ENCODE data around the gene CRLF2.
"Not testable (repeated sequence)": the region's sequence is repeated elsewhere in the genome, so short reads cannot be mapped to it uniquely, and the experiment has no call there.

Gene CRLF2

DNA sequence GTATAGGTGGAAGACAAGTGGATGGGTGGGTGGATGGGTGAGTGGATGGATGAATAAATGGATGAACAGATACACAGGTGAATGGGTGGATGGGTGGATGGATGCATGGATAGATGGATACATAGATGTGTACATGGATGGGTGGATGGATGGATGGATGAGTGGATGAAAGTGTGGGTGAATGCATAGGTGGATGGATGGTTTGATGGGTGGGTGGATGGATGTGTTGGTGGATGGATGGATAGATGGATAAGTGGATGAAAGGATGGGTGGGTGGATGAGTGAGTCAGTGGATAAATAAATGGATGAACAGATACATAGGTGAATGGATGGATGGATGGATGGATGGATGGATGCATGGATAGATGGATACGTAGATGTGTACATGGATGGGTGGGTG is 1.6 kb downstream of the CRLF2 start:
- no peak for DNase-seq

DNA sequence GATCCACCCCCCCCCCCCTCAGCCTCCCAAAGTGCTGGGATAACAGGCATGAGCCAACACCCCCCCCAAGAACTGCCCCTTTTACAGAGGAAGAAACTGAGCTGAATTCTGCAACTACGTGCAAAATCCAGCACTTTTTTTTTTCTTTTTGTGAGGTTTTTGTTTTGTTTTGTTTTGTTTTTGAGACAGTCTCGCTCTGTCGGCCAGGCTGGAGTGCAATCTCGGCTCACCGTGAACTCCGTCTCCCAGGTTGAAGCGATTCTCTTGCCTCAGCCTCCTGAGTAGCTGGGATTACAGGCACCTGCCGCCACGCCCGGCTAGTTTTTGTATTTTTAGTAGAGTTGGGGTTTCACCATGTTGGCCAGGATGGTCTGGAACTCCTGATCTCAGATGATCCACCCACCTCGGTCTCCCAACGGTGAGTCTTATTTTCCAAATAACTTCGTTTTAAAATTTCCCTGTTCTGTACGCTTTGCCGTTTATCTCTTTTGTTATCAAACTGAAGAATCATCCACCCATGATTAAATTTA is 4.9 kb downstream of the CRLF2 start:
- no peak for DNase-seq

GRCh38 chrX:1205681-1206611 is 6.5 kb downstream of the CRLF2 start:
- no peak for DNase-seq

GRCh38 chrX:1202251-1202650 is 10.2 kb downstream of the CRLF2 start:
- no peak for DNase-seq

DNA sequence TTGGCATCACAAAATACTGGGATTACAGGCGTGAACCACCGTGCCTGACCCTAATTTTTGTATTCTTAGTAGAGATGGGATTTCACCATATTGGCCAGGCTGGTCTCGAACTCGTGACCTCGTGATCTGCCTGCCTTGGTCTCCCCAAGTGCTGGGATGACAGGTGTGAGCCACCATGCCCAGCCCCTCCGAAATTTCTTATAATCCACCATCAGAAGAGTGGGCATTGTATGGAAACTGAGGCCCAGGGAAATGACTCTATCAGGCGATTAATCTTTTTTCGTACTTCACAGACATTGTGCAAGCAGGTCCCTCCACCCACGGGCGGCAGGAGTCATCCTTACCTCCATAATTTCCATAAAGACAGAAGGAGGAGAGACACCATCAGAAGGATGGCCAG is 16.0 kb downstream of the CRLF2 start:
- DNase-seq = no peak

GRCh38 chrX:1192196-1192595 is 20.3 kb downstream of the CRLF2 start:
- DNase-seq = not testable (repeated sequence)

DNA sequence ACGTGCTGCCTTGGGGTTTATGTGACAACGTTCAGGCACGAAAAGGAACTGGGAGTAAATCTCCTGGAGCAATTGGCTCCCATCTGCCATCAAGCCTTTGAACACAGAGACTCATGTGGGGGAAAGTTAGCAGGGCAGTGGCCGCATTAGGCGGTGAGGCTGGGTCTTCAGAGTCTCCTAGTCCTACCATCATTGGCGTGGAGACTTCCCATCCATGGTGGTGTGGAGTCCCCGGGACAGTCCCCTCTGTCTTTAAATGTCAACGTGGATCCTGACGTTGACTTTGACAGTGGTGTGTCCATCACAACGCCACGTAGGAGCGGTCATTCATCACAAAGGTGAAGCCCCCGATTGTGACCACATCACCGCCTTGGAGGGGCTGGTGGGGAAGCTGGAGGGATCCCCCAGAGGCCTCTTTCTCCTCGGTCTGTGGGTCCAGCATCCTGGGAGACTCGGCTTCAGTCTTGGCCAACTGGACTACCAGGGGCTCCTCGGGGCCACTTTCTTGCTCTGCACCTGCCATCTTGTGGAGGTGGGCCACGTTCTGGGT is 21.8 kb downstream of the CRLF2 start:
- DNase-seq = no peak

GRCh38 chrX:1185561-1185960 is 26.9 kb downstream of the CRLF2 start:
- no peak for DNase-seq

GRCh38 chrX:1182211-1182610 is 30.2 kb downstream of the CRLF2 start:
- no peak for DNase-seq

GRCh38 chrX:1181661-1182060 is 30.8 kb downstream of the CRLF2 start:
- DNase-seq = not testable (repeated sequence)

GRCh38 chrX:1181170-1181569 is 31.3 kb downstream of the CRLF2 start:
- DNase-seq = no peak

DNA sequence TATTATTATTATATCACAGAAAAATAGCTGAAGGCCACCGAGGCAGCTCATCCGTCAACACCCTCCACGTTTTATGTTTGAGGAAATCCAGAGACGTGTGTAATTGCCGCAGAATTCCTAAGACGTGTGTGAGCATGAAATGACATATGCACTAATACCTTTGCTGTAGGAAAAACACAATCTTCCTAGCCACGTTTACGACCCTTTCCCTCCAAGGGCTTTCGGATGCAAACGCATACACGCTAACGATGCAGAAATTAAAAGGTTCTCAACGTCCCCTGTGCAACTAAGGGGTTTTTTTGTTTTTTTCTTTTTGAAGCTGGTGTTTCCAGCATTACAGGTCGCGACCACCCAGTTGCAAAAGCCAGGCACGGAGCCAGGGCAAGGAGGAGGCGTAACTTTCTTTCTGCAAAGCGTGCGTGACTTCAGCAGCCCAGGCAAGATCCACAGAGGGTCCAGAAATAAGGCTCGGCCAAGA is 33.8 kb downstream of the CRLF2 start:
- DNase-seq = no peak

DNA sequence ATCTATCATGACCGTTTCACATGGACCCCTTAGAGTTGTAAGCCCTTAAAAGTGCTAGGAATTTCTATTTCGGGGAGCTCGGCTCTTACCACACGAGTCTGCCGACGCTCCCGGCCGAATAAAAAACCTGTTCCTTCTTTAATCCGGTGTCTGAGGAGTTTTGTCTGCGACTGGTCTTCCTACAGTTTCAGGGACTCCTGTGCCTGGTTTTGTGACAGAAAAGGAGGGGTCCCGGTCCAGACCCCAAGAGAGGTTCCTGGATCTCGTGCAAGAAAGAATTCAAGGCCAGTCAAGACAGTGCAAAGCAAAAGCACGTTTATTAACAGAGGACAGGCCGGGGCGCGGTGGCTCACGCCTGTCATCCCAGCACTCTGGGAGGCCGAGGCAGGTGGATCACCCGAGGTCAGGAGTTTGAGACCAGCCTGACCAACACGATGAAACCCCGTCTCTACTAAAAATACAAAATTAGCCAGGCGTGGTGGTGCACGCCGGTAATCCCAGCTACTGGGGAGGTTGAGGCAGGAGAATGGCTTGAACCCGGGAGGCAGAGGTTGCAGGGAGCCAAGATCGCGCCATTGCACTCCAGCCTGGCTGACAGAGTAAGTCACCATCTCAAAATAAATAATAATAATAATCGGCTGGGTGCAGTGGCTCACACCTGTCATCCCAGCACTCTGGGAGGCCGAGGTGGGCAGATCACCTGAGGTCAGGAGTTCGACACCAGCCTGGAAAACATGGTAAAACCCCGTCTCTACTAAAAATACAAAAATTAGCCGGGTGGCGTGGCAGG is 35.7 kb downstream of the CRLF2 start:
- DNase-seq = not testable (repeated sequence)

DNA sequence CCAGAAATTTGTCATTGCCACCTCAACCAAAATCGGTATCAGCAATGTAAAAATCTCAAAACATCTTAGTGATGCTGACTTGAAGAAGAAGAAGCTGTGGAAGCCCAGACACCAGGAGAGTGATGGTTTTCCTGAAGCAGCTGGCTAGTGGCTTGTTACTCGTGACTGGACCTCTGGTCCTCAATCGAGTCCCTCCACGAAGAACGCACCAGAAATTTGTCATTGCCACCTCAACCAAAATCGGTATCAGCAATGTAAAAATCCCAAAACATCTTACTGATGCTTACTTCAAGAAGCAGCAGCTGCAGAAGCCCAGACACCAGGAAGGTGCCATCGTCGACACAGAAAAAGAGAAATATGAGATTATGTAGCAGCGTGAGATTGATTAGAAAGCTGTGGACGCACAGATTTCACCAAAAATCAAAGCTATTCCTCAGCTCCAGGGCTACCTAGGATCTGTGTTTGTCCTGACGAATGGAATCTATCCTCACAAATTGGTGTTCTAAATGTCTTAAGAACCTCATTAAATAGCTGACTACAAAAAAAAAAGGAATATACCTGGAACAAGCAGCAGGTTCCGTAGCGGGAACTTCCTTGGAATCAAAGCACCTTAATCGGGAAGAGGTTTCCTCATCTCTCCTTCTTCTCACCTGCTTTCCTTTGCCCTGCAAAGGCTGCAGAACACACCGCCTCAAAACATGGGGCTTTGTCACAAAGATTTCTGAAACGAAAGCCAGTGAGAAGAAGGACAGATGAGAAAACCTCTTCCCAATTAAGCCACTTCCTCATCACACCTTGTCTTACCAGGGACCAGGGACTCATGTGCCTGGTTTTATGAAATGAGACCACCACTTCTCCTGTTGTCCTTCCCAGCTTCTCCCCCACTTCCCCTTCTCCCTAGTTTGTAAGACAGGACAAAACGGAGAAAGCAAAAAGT is 37.6 kb downstream of the CRLF2 start:
- not testable (repeated sequence) for DNase-seq

DNA sequence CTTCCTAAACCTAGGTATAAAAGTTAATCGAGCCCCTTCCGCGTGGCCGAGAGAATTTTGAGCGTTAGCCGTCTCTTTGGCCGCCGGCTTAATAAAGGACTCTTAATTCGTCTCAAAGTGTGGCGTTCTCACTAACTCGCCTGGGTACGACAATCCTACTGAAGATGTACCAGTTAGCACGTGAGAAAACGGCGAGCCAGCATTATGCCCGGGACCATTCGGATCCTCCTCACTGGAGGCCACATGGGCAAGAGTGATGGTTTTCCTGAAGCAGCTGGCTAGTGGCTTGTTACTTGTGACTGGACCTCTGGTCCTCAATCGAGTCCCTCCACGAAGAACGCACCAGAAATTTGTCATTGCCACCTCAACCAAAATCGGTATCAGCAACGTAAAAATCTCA is 39.0 kb downstream of the CRLF2 start:
- not testable (repeated sequence) for DNase-seq

GRCh38 chrX:1172496-1172895 is 40.0 kb downstream of the CRLF2 start:
- DNase-seq = no peak

GRCh38 chrX:1171915-1172314 is 40.5 kb downstream of the CRLF2 start:
- not testable (repeated sequence) for DNase-seq

DNA sequence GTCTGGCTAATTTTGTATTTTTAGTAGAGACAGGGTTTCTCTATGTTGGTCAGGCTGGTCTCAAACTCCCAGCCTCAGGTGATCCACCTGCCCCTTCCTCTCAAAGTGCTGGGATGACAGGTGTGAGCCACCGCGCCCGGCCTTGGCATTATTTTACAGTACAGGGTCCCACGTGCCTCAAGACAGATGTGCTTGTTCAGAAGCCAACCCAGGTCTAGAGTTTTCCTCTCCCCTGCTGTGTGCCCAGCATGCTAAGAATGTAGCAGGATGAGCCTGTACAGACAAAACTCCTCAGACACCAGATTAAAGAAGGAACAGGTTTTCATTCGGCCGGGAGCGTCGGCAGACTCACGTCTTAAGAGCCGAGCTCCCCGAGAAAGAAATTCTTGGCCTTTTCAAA is 42.2 kb downstream of the CRLF2 start:
- DNase-seq = no peak

GRCh38 chrX:1169189-1169588 is 43.3 kb downstream of the CRLF2 start:
- DNase-seq = no peak

- DNase-seq = no peak
These were observed 44.4 kb downstream of the CRLF2 start for GRCh38 chrX:1167918-1168481.

GRCh38 chrX:1167466-1167865 is 45.0 kb downstream of the CRLF2 start:
- DNase-seq = no peak
